Fibroblast of skin of right quadriceps (primary cell): ENCODE results near the gene GPT2.

ENCODE experiments used
- DNase-seq: peaks from one replicate; pipeline ENCODE4 v3.0.0-alpha.2; 2013

Gene GPT2

GRCh38 chr16:46972429-46973206 is 88.5 kb downstream of the GPT2 start:
- peak; percentile 13 for DNase-seq

DNA sequence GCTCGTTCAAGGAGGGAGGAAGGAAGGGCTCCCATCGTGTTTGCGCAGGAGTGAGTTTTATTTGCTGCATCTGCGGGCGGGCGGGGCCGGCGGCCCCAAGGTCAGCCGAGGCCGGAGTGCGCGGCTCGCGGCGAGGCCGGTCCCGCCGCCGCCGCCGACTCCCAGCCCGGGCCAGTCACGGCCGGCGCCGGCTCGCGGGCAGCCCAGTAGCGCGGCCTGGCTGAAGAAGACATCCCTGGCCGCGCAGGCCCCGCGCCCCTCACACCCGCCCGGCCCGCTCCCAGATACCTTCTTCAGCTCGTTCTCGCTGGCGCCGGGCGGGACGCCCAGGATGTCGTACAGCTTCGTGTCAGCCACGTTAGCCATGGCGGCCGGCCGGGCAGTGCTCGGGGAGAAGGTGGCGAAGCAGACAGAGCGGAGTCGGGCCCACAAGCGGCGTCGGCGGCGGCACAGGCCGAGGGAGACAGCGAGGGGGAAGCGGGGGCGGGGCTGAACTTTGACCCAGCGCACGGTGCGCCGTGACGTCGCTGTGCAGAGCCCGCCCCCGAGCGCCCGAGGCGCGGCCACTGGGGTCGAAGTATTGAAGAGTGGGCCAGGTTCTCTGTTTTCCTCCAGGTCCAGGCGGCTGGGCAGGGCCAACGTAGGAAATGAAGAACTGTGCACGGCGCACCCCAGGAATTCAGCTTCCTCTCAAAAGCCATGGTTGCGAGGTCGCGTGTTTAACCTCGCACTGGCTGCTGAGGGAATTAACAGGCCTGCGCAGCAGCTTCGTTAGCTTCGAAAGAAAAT is 89.2 kb downstream of the GPT2 start, which contains the start of gene DNAJA2:
Gene DNAJA2 (minus strand): TSS at position 468 of the 789 bp plus-strand sequence. CDS start 102 bp downstream, at position 366.
- DNase-seq, result peak; percentile 86

DNA sequence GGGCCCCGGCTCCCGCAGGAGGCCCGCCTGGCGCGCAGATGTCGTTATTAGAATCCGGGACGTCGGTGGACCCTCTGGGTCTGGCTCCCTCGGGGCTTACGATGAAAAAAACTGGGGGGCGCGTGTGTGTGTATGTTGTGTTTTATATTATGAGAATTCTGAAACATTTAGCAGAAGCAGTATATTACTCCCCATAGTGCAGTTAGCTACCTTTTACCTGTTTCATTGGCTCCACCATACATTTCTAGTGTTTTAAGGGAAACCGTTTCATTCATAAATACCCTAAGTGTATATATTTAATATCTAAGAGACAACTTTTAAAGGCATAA is 89.8 kb downstream of the GPT2 start:
- no peak for DNase-seq

DNA sequence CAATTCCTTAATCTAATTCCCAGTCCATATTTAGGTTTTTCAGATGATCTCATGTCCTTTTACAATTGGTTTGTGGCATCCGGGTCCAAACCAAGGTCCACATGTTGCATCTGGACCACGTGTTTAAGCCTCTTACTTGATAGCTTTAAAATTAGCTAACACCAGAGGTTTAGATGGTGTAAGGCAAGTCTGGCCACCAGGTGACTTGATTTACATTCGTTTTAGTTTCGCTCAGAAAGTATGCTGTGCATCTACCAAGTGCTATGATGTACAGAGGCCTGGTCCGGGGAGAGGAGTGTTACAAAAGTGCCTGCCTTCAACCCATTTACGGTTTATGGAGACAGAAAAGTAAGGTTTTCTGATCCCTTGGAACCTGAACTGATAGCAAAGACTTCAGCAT is 90.2 kb downstream of the GPT2 start:
- DNase-seq, result peak; percentile 21

DNA sequence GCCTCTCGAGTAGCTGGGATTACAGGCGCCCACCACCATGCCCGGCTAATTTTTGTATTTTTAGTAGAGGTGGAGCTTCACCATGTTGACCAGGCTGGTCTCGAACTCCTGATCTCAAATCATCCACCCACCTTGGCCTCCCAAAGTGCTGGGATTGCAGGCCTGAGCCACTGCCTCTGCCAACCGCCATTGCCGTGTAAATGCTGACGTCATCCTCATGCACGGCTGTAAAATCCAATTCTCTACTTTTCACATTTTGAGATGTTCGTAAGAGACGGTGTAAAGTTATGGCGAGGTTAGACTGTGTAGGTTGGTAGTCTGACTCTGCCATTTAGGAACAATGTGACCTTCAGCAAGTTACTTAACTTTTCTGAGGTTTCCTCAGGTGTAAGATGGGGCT is 91.0 kb downstream of the GPT2 start:
- DNase-seq, result no peak

DNA sequence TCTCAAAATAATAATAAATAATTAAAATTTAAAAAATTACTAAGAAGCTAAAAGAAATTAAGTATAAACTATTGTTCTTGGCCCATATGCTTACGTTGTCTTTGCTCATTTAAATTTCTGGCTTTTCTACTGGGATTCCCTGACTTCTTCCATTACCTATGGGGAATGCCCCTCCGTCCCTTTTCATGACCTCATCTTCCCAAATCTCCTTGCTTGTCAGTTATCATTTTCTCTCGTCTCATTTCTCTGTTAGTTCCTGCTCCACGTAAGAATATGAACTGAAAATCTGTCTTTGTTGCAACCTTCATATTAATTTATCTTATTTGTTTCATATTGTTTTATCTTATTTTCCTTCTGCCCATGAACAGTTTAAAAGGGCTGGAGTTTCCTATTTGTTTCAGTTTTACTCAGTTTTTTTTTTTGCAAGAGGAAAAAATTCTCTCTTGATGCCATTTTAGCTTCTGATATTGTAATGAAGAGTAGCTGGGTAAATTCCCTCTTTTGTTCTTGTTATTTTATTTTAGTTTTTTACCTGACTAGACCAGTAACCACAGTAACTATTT is 91.8 kb downstream of the GPT2 start:
- DNase-seq, result no peak

- no peak for DNase-seq
Observed at GRCh38 chr16:46976550-46976949, 92.4 kb downstream of the GPT2 start.
